ENCODE data around the gene PLTP.

The PLTP gene

GRCh38 chr20:45905505-45906079 is 6.4 kb downstream of the PLTP start (continued):
- TF ChIP-seq ZNF354C (tag by site-specific recombination; IDR thresholded peaks at IDR 0.05; ENCODE audit: borderline replicate concordance, low read depth) (no peak), ZXDB (tag by site-specific recombination; IDR thresholded peaks at IDR 0.05) (no peak), ZNF529 (tag by site-specific recombination; IDR thresholded peaks at IDR 0.05; ENCODE audit: insufficient replicate concordance) (no peak), PRDM10 (tag by site-specific recombination; IDR thresholded peaks at IDR 0.05) (no peak), ZBTB11 (tag by site-specific recombination; conservative IDR thresholded peaks at IDR 0.05; ENCODE audit: low read depth) (no peak), ZNF19 (tag by site-specific recombination; IDR thresholded peaks at IDR 0.05; ENCODE audit: low read depth) (no peak), ZNF701 (tag by site-specific recombination; IDR thresholded peaks at IDR 0.05) (no peak), ZBTB6 (tag by site-specific recombination; IDR thresholded peaks at IDR 0.05) (no peak), ZNF560 (tag by site-specific recombination; IDR thresholded peaks at IDR 0.05; ENCODE audit: borderline replicate concordance) (no peak), ZNF488 (tag by site-specific recombination; IDR thresholded peaks at IDR 0.05) (no peak), GLI4 (tag by site-specific recombination; IDR thresholded peaks at IDR 0.05) (no peak), ZNF513 (tag by site-specific recombination; IDR thresholded peaks at IDR 0.05) (no peak), REPIN1 (tag by site-specific recombination; IDR thresholded peaks at IDR 0.05; ENCODE audit: low read depth) (no peak), ZNF792 (tag by site-specific recombination; IDR thresholded peaks at IDR 0.05) (no peak), ZNF184 (tag by site-specific recombination; IDR thresholded peaks at IDR 0.05) (peak; percentile 79; the same call in 1 of the 2 replicates), SP7 (tag by site-specific recombination; IDR thresholded peaks at IDR 0.05) (peak; percentile 58), ZBTB7A (tag by site-specific recombination; IDR thresholded peaks at IDR 0.05; ENCODE audit: low read depth) (no peak), ZNF157 (tag by site-specific recombination; IDR thresholded peaks at IDR 0.05) (no peak)
- TF ChIP-seq, protein P1, sequence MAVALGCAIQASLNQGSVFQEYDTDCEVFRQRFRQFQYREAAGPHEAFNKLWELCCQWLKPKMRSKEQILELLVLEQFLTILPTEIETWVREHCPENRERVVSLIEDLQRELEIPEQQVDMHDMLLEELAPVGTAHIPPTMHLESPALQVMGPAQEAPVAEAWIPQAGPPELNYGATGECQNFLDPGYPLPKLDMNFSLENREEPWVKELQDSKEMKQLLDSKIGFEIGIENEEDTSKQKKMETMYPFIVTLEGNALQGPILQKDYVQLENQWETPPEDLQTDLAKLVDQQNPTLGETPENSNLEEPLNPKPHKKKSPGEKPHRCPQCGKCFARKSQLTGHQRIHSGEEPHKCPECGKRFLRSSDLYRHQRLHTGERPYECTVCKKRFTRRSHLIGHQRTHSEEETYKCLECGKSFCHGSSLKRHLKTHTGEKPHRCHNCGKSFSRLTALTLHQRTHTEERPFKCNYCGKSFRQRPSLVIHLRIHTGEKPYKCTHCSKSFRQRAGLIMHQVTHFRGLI (tag by site-specific recombination; IDR thresholded peaks at IDR 0.05), result no peak
- TF ChIP-seq, protein P2, sequence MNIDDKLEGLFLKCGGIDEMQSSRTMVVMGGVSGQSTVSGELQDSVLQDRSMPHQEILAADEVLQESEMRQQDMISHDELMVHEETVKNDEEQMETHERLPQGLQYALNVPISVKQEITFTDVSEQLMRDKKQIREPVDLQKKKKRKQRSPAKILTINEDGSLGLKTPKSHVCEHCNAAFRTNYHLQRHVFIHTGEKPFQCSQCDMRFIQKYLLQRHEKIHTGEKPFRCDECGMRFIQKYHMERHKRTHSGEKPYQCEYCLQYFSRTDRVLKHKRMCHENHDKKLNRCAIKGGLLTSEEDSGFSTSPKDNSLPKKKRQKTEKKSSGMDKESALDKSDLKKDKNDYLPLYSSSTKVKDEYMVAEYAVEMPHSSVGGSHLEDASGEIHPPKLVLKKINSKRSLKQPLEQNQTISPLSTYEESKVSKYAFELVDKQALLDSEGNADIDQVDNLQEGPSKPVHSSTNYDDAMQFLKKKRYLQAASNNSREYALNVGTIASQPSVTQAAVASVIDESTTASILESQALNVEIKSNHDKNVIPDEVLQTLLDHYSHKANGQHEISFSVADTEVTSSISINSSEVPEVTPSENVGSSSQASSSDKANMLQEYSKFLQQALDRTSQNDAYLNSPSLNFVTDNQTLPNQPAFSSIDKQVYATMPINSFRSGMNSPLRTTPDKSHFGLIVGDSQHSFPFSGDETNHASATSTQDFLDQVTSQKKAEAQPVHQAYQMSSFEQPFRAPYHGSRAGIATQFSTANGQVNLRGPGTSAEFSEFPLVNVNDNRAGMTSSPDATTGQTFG (tag by site-specific recombination; IDR thresholded peaks at IDR 0.05; ENCODE audit: borderline replicate concordance), result no peak
- TF ChIP-seq, protein P3, sequence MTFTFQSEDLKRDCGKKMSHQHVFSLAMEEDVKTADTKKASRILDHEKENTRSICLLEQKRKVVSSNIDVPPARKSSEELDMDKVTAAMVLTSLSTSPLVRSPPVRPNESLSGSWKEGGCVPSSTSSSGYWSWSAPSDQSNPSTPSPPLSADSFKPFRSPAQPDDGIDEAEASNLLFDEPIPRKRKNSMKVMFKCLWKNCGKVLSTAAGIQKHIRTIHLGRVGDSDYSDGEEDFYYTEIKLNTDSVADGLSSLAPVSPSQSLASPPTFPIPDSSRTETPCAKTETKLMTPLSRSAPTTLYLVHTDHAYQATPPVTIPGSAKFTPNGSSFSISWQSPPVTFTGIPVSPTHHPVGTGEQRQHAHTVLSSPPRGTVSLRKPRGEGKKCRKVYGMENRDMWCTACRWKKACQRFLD (tag by site-specific recombination; IDR thresholded peaks at IDR 0.05), result no peak
